Retinal pigment epithelial cell (primary cell): ENCODE data around the gene CPEB1.

Experiments
- DNase-seq: peaks from one replicate; pipeline ENCODE4 v3.0.0-alpha.2; 2010; ENCODE audit warnings: low read depth
- H3K4me3 ChIP-seq: 2 replicates; pipeline ENCODE4 v1.5.1; 2011; ENCODE audit warnings: mild to moderate bottlenecking, low read length, control low read depth, moderate library complexity
- TF ChIP-seq, protein P1 (sequence below): conservative IDR thresholded peaks from 2 replicates; pipeline ENCODE4 v1.5.1; 2011; ENCODE audit warnings: low read depth, low read length, control low read depth, inconsistent platforms

The CPEB1 gene

GRCh38 chr15:82642656-82643055 is 4.5 kb downstream of the CPEB1 start:
- no peak overlapping the region for H3K4me3 ChIP-seq
- DNase-seq = no peak
- TF ChIP-seq, protein P1, sequence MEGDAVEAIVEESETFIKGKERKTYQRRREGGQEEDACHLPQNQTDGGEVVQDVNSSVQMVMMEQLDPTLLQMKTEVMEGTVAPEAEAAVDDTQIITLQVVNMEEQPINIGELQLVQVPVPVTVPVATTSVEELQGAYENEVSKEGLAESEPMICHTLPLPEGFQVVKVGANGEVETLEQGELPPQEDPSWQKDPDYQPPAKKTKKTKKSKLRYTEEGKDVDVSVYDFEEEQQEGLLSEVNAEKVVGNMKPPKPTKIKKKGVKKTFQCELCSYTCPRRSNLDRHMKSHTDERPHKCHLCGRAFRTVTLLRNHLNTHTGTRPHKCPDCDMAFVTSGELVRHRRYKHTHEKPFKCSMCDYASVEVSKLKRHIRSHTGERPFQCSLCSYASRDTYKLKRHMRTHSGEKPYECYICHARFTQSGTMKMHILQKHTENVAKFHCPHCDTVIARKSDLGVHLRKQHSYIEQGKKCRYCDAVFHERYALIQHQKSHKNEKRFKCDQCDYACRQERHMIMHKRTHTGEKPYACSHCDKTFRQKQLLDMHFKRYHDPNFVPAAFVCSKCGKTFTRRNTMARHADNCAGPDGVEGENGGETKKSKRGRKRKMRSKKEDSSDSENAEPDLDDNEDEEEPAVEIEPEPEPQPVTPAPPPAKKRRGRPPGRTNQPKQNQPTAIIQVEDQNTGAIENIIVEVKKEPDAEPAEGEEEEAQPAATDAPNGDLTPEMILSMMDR = no peak

GRCh38 chr15:82641129-82641798 is 5.9 kb downstream of the CPEB1 start:
- DNase-seq = no peak
- H3K4me3 ChIP-seq = no peak overlapping the region
- TF ChIP-seq, protein P1 = no peak

GRCh38 chr15:82640672-82641071 is 6.5 kb downstream of the CPEB1 start:
- H3K4me3 ChIP-seq = no peak overlapping the region
- no peak for DNase-seq
- TF ChIP-seq, protein P1 = no peak

- H3K4me3 ChIP-seq = no peak overlapping the region
- TF ChIP-seq, protein P1 = no peak
- DNase-seq = no peak
These were observed 11.4 kb downstream of the CPEB1 start for GRCh38 chr15:82635798-82636197.

DNA sequence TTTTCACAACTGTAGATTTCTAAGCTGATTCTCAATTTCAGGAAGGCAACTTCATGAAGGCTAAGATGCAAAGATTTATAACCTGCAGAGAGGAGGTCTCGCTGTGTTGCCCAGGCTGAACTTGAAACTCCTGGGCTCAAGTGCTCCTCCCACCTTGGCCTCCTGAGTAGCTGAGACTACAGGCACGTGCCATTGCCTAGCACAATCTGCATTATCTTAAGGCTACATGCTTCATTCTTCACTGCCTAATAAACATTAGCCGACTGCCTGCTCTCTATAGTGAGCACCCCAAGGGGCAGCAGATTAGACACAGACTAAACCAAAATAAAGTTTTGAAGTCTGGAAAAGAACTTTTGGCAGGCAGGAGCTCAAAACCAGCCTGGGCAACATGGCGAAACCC is 17.1 kb downstream of the CPEB1 start:
- no peak overlapping the region for H3K4me3 ChIP-seq
- TF ChIP-seq, protein P1 = no peak
- DNase-seq = no peak

DNA sequence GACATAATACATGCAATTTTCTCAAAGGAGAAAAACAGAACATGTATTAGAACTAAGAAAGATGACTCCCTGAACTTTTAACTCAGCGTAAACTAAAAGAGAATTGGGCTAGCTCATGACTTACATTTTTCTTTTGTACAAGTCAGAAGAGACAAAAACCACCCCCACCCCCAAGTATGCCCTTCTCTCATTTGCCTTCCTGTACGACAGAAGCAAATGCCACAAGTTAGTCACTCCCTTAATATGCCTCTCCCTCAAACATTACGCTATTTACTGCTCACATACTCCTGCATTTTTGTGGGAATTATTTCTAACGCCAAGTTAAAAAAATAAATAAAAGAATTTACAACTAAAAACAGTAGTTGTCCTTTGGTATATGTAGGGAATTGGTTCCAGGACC is 22.0 kb downstream of the CPEB1 start:
- H3K4me3 ChIP-seq = no peak overlapping the region
- DNase-seq = no peak
- TF ChIP-seq, protein P1 = no peak

- TF ChIP-seq, protein P1 = no peak
- no peak overlapping the region for H3K4me3 ChIP-seq
- DNase-seq = no peak
These were observed 22.7 kb downstream of the CPEB1 start for GRCh38 chr15:82624438-82624837.
